Stimulated activated naive B cell treated with anti-CD40 and anti-IgM and Interleukin-4, amounts not matched to agents 10 μg/mL and 1 μg/mL and 100 μg/mL, for 72 hours (primary cell): ENCODE data around the gene P3H3.

Experiments used
- ATAC-seq, 2 donors: fragments of 150-1000 bp; cut with Tn5 transposase; replicated peaks; 2 replicates each; pipeline ENCODE4 v1.10.0; 2021; ENCODE audit warnings: moderate library complexity in 1 of 2
- DNase-seq: peaks from one replicate; pipeline ENCODE4 v3.0.0; 2021
- H3K27ac Mint-ChIP-seq: one replicate; pipeline ENCODE4 v1.8.0; 2022; ENCODE audit warnings: mild to moderate bottlenecking, mixed read lengths
- H3K27me3 Mint-ChIP-seq, 2 donors: one replicate each; pipeline ENCODE4 v1.8.0; 2022; ENCODE audit warnings: mixed read lengths in 2 of 2
- H3K36me3 Mint-ChIP-seq, 2 donors: one replicate each; pipeline ENCODE4 v1.8.0; 2022; ENCODE audit warnings: mixed read lengths in 2 of 2, mild to moderate bottlenecking in 1 of 2
- H3K4me1 Mint-ChIP-seq, 2 donors: one replicate each; pipeline ENCODE4 v1.8.0; 2022; ENCODE audit warnings: mixed read lengths in 2 of 2, mild to moderate bottlenecking in 1 of 2
- H3K4me3 Mint-ChIP-seq, 2 donors: one replicate each; pipeline ENCODE4 v1.8.0; 2022; ENCODE audit warnings: mild to moderate bottlenecking in 2 of 2, mixed read lengths in 2 of 2, moderate library complexity in 1 of 2
- H3K9me3 Mint-ChIP-seq, 2 donors: one replicate each; pipeline ENCODE4 v1.8.0; 2022; ENCODE audit warnings: mixed read lengths in 2 of 2, mild to moderate bottlenecking in 1 of 2

Gene P3H3

DNA sequence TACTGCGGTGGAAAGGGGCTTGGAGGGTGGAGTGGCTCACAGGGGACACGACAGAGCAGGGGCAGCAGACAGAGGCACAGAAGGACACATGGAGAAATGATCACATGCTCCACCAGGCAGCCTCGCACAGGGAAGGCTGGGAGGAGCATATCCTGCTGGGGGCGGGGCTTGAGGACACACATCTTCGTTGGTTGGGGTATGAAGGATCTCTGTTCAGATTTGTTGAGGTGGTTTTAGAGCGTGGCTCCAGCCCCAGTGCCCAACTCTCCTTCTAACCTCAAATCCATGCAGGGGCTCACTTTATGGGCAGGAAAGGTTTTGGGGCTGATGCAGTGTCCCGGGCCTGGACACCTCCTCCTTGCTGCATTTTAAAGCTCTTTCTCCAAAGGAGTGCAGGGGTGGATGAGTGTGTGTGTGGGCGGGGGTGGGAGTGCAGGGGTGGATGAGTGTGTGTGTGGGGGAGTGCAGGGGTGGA is 733 bp upstream of the P3H3 start:
- Mint-ChIP-seq H3K4me1 (peaks cover 24 to 30% of the 10 kb centered on the region in 2 donors), H3K36me3 (no peaks in the 10 kb centered on the region), H3K4me3 (peak overlapping the region; percentile 44 to 64), H3K27ac (peak overlapping the region; percentile 40), H3K9me3 (no peaks in the 10 kb centered on the region), H3K27me3 (peaks cover 86 to 94% of the 10 kb centered on the region in 2 donors)
- DNase-seq, result no peak
- no peak for ATAC-seq

DNA sequence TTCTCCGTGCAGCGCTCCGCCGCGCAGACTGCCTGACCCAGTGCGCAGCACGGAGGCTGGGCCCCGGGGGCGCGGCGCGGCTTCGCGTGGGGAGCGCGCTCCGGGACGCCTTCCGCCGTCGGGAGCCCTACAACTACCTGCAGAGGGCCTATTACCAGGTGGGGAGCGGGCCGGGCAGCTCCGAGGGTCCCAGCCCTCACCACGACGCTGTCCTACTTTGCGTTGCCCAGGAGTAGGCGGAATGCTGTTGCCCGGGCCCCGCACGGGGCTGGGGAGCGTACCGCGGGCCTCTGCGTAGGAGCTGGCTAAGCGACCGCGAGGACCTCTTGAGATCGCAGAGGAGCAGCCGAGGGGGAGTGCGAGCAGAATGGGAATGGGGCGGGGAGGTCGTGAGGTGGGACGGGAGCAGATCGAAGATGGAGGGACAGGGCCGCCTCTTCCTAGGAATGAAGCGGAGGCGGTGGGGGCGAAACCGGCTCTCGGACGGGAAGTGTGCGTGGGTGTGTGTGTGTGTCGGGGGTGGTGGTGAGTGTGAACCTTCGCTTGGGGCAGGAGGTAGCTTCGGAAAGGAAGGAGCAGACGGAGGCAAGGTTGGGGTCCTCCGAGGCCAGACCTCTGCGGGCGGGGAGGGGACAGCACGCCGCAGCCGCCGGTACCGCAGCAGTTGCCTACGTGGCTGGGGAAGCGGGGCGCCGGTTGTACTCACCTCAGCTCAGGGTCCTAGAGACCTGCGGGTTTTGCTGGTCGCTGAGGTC is 751 bp downstream of the P3H3 start:
- Mint-ChIP-seq H3K36me3 (no peaks in the 10 kb centered on the region), H3K27me3 (peaks cover 74 to 90% of the 10 kb centered on the region in 2 donors), H3K27ac (peak overlapping the region; percentile 76), H3K9me3 (no peaks in the 10 kb centered on the region), H3K4me3 (peak overlapping the region; percentile 78 to 85), H3K4me1 (peaks cover 21 to 30% of the 10 kb centered on the region in 2 donors)
- DNase-seq, result no peak
- peak; percentile 43 to 59 for ATAC-seq

DNA sequence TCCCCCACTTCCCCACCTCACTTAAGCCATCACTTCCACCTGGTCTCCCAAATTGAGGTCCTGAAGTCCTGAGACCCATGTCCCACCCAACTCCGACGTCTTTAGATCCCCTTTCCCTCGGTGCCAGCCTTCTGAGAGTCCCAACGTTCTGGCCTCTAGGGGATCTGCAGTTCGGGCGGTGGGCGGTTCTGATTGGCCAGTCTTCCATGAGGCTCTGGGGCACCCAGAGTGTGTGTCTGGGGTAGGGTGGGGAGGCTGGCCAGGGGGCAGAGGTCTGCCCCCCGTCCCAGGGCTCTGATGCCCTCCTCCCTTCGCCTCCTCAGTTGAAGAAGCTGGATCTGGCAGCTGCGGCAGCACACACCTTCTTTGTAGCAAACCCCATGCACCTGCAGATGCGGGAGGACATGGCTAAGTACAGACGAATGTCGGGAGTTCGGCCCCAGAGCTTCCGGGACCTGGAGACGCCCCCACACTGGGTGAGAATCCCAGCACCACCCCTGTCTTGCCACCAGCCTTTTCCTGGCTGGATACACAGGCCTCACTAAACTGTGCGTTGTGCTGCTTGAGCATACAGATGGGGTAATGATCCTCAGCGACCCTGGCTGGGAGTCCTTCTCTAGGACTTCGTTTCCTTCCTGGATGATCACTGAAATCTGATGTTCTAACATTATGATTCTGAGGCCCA is 1.5 kb downstream of the P3H3 start:
- DNase-seq (no peak), ATAC-seq (no peak)
- Mint-ChIP-seq H3K9me3 (no peaks in the 10 kb centered on the region), H3K27me3 (peaks cover 71 to 85% of the 10 kb centered on the region in 2 donors), H3K36me3 (no peaks in the 10 kb centered on the region), H3K27ac (peak overlapping the region; percentile 76), H3K4me3 (peak overlapping the region; percentile 78 to 85), H3K4me1 (peaks cover 21 to 30% of the 10 kb centered on the region in 2 donors)

DNA sequence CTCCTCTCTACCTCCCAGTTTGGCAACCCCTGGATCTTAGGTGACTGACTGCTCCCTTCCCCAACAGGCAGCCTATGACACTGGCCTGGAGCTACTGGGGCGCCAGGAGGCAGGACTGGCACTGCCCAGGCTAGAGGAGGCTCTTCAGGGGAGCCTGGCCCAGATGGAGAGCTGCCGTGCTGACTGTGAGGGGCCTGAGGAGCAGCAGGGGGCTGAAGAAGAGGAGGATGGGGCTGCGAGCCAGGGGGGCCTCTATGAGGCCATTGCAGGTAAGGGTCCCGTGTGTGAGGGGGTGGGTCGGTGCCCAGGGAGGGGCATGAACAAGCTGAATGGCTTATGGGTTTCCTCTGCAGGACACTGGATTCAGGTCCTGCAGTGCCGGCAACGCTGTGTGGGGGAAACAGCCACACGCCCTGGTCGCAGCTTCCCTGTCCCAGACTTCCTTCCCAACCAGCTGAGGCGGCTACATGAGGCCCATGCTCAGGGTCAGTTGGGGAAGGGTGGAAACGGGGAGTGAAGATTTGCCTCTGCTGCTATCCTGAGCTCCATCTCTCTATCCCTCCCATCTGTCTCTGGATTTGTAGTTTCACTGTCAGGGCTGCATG is 2.2 kb downstream of the P3H3 start:
- no peak overlapping the region for H3K4me3 Mint-ChIP-seq
- H3K36me3 Mint-ChIP-seq, result no peaks in the 10 kb centered on the region
- DNase-seq, result no peak
- no peak overlapping the region for H3K27ac Mint-ChIP-seq
- peaks cover 64 to 83% of the 10 kb centered on the region in 2 donors for H3K27me3 Mint-ChIP-seq
- peaks cover 19 to 28% of the 10 kb centered on the region in 2 donors for H3K4me1 Mint-ChIP-seq
- ATAC-seq, result no peak
- H3K9me3 Mint-ChIP-seq, result no peaks in the 10 kb centered on the region

DNA sequence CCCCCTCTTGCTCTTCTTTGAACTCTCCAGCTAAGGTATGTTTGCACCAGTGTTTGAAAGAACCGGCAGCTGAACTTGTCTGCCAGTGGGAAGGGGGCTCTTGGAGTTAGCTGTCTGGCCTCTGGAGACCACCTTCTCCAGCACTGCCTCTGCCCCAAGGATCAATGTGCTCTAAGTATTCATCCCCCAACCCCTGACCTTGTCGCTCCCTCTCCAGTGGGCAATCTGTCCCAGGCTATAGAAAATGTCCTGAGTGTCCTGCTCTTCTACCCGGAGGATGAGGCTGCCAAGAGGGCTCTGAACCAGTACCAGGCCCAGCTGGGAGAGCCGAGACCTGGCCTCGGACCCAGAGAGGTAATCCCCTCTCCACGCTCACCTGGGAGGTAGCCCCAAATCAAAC is 2.8 kb downstream of the P3H3 start:
- Mint-ChIP-seq H3K4me1 (peaks cover 20 to 25% of the 10 kb centered on the region in 2 donors), H3K27me3 (peaks cover 59 to 77% of the 10 kb centered on the region in 2 donors), H3K27ac (no peak overlapping the region), H3K4me3 (no peak overlapping the region), H3K36me3 (no peaks in the 10 kb centered on the region), H3K9me3 (no peaks in the 10 kb centered on the region)
- no peak for DNase-seq
- ATAC-seq, result no peak

DNA sequence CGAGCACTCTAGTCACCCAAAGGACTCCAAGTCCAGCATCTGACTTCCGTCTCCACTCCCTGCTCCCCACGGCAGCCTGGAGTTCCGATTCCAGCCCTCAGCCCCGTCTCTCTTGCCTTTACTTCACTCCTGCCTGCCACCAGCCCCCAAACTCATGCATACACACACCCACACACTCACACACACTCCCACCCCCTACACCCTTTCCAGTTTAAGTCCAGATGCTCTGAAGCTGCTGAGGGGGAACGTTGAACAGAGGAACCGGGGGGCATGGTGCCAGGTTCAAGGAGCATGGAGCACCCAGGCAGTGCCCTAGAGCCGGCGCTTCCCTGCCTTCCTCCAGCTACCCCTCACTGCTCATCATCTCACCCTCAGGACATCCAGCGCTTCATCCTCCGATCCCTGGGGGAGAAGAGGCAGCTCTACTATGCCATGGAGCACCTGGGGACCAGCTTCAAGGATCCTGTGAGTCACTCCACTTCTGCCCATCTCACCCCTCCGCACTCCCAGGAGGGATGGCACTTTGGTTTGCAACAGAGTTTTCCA is 3.3 kb downstream of the P3H3 start:
- H3K9me3 Mint-ChIP-seq, result no peaks in the 10 kb centered on the region
- H3K27me3 Mint-ChIP-seq, result peaks cover 54 to 71% of the 10 kb centered on the region in 2 donors
- DNase-seq, result no peak
- no peak for ATAC-seq
- H3K27ac Mint-ChIP-seq, result no peak overlapping the region
- H3K36me3 Mint-ChIP-seq, result no peaks in the 10 kb centered on the region
- no peak overlapping the region for H3K4me3 Mint-ChIP-seq
- peaks cover 20 to 25% of the 10 kb centered on the region in 2 donors for H3K4me1 Mint-ChIP-seq

DNA sequence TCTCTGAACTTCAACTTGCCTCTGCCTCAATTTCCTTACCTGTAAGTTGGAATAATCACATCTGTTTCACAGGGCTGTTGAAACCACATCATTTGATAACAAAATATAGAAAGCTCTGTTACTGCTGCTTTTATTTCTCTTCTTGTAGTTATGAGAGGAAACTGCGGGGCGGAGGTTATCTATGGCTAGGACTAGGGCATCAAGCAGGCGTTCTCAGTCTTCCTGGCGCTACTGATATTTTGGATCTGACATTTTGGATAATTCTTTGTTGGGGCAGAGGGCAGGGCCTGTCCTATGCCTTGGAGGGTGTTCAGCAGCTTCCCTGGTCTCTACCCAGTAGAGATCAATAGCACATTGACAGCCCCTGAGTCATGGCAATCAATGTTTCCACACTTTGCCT is 3.9 kb downstream of the P3H3 start:
- peaks cover 20 to 23% of the 10 kb centered on the region in 2 donors for H3K4me1 Mint-ChIP-seq
- no peaks in the 10 kb centered on the region for H3K9me3 Mint-ChIP-seq
- DNase-seq (no peak), ATAC-seq (no peak)
- H3K27ac Mint-ChIP-seq, result no peak overlapping the region
- peaks cover 48 to 65% of the 10 kb centered on the region in 2 donors for H3K27me3 Mint-ChIP-seq
- no peak overlapping the region for H3K4me3 Mint-ChIP-seq
- no peaks in the 10 kb centered on the region for H3K36me3 Mint-ChIP-seq

DNA sequence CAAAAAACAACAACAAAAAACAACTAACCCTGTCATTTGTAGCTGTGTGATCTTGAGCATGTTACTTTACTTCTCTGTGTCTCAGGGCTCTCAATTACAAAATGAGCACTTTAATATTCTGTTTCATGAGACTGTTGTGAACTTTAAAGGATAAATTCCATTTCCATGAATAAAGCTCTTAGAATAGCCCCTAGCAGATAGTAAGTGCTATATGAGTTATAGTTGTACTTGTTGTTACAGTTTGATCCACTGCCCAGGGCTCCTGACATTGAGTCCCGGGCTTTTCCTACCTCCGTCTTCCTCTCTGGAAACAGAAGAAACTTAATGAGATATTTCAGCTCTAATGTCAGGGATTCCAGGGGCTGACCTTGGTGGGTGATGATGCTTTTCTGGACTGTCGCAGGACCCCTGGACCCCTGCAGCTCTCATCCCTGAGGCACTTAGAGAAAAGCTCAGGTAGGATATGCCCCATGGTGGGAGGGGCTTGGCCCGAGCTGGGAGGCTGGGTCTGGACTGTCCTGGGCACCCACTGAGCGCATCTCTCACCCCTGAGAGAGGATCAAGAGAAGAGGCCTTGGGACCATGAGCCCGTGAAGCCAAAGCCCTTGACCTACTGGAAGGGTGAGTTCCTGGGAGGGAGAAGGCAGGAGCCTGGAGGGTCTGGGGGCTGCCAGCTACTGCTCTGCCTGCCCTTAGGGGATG is 5.1 kb downstream of the P3H3 start:
- Mint-ChIP-seq H3K4me1 (peaks cover 11 to 12% of the 10 kb centered on the region in 2 donors), H3K27me3 (peaks cover 37 to 53% of the 10 kb centered on the region in 2 donors), H3K27ac (no peak overlapping the region), H3K36me3 (no peaks in the 10 kb centered on the region), H3K9me3 (no peaks in the 10 kb centered on the region), H3K4me3 (no peak overlapping the region)
- ATAC-seq (no peak), DNase-seq (no peak)

DNA sequence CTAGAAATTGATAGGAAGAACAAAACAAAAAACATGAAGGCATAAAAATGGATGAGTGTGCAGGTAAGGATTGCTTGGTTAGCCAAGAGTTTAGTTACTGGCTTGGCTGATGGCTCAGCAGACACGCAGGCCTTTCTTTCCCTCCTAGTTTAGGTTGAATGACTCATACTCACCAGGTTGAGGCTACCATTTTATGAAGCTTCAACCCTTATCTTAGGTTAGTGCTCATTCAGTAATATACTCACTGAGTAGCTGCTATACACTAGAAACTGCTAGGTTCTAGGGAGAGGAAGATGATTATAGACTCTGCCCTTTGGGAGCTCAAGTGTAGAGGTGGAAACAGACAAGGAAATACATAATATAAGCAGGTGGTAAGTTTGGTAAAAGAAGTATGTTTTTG is 6.0 kb downstream of the P3H3 start:
- ATAC-seq, result no peak
- no peaks in the 10 kb centered on the region for H3K9me3 Mint-ChIP-seq

DNA sequence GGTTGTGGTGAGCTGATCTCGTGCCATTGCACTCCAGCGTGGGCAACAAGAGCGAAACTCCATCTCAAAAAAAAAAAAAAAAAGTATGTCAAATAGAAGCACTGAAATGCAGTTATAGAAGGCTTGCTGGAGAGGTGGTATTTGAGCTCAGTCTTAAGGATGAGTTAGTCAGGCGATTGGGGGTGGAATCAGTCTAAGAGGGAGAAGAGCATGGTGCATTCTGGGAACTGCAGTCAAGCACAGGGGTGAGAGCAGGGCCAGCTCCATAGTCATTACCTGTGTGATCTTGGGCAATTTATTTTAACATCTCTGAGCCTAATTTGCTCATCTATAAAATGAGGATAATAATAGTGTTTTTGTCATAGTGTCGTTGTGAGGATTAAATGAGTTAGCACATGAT is 6.7 kb downstream of the P3H3 start:
- ATAC-seq, result no peak
- no peak for DNase-seq
- no peaks in the 10 kb centered on the region for H3K36me3 Mint-ChIP-seq
- H3K9me3 Mint-ChIP-seq, result no peaks in the 10 kb centered on the region
- H3K4me1 Mint-ChIP-seq, result peaks cover 0 to 8% of the 10 kb centered on the region in 2 donors
- no peak overlapping the region for H3K4me3 Mint-ChIP-seq
- peaks cover 27 to 40% of the 10 kb centered on the region in 2 donors for H3K27me3 Mint-ChIP-seq
- H3K27ac Mint-ChIP-seq, result no peak overlapping the region

More for the DNA sequence above, 6.0 kb downstream of the P3H3 start:
- Mint-ChIP-seq H3K27me3 (peaks cover 31 to 46% of the 10 kb centered on the region in 2 donors), H3K4me3 (no peak overlapping the region), H3K36me3 (no peaks in the 10 kb centered on the region), H3K27ac (no peak overlapping the region), H3K4me1 (peaks cover 5 to 11% of the 10 kb centered on the region in 2 donors)
- DNase-seq, result no peak

DNA sequence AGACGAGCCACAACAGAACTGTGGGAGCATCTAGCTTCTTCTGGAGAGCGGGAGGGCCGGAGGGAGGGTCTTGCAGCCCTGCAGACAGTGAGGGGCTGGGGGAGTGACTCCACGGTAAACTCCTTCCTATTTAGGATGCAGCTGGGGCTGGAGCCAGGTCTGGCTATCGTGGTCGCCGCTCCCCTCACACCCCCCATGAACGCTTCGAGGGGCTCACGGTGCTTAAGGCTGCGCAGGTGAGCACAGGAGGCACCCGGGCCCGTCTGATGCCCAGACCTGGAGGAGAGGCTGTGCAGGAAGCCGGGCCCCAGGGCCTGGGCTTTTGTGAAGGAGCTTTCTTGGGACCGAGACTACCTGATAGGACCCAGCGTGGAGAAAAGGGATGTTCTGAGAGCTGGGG is 8.6 kb downstream of the P3H3 start:
- H3K4me1 Mint-ChIP-seq, result peaks cover 0 to 11% of the 10 kb centered on the region in 2 donors
- DNase-seq (no peak), ATAC-seq (no peak)
- H3K36me3 Mint-ChIP-seq, result no peaks in the 10 kb centered on the region
- H3K27ac Mint-ChIP-seq, result no peak overlapping the region
- H3K9me3 Mint-ChIP-seq, result no peaks in the 10 kb centered on the region
- H3K27me3 Mint-ChIP-seq, result peaks cover 9 to 20% of the 10 kb centered on the region in 2 donors
- no peak overlapping the region for H3K4me3 Mint-ChIP-seq

DNA sequence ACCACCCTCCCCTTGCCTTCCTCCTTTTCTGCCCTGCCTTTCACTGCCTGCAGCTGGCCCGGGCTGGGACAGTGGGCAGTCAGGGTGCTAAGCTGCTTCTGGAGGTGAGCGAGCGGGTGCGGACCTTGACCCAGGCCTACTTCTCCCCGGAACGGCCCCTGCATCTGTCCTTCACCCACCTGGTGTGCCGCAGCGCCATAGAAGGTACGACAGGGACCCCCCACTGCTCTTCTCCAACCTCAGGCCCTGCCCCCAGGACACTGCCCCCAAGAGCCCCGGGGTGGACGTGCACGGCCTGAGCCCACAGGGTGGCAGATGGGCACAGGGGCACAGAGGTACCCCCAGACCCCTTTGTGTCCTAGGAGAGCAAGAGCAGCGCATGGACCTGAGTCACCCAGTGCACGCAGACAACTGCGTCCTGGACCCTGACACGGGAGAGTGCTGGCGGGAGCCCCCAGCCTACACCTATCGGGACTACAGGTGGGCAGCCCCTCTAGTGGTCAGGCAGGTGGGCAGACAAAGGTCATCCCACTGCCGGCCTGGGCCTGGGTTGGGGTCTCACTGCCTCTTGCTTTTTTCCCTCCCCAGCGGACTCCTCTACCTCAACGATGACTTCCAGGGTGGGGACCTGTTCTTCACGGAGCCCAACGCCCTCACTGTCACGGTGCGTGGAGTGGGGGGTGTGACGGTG is 9.3 kb downstream of the P3H3 start:
- DNase-seq (no peak), ATAC-seq (no peak)
- no peaks in the 10 kb centered on the region for H3K36me3 Mint-ChIP-seq
- peaks cover 5 to 16% of the 10 kb centered on the region in 2 donors for H3K27me3 Mint-ChIP-seq
- H3K4me1 Mint-ChIP-seq, result peaks cover 0 to 11% of the 10 kb centered on the region in 2 donors
- H3K4me3 Mint-ChIP-seq, result no peak overlapping the region
- H3K9me3 Mint-ChIP-seq, result no peaks in the 10 kb centered on the region
- no peak overlapping the region for H3K27ac Mint-ChIP-seq

DNA sequence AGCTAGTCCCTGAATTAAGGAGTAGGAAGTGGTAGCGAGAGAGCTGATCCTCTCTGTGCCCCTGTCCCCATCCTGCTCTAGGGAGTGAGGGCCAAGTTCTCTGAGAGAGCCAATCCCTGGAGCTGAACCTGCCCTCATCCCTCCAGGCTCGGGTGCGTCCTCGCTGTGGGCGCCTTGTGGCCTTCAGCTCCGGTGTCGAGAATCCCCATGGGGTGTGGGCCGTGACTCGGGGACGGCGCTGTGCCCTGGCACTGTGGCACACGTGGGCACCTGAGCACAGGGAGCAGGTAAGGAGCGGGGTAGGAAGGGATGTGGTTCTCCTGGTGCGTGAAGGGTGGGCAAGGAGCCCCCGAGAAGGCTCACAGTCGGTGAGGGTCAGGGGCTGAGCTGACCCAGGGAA is 10.6 kb downstream of the P3H3 start:
- no peak for ATAC-seq
- no peak for DNase-seq
- H3K9me3 Mint-ChIP-seq, result no peaks in the 10 kb centered on the region
- H3K27me3 Mint-ChIP-seq, result peaks cover 16 to 21% of the 10 kb centered on the region in 2 donors
- no peak overlapping the region for H3K4me3 Mint-ChIP-seq
- peaks cover 0 to 11% of the 10 kb centered on the region in 2 donors for H3K4me1 Mint-ChIP-seq
- H3K27ac Mint-ChIP-seq, result no peak overlapping the region
- no peaks in the 10 kb centered on the region for H3K36me3 Mint-ChIP-seq
